NCI-H2029 treated with DMSO at 0.1 percent for 48 hours (cell line): ENCODE measurements around the gene ZC2HC1C.
A peak's percentile ranks its signal among the peaks of the same experiment; 100 is the strongest.

ENCODE experiments used
- DNase-seq: peaks from one replicate; lab custom pipeline; 2025; lab: John Stamatoyannopoulos, UW

ZC2HC1C gene

GRCh38 chr14:75069121-75069810 is at the start of gene ZC2HC1C:
Gene ZC2HC1C (plus strand): TSS chr14:75069641. CDS start chr14:75070574, 933 bp downstream.
- peak; percentile 46 for DNase-seq

GRCh38 chr14:75022655-75023054 is 46.8 kb upstream of the ZC2HC1C start:
- no peak for DNase-seq

GRCh38 chr14:75023108-75023507 is 46.3 kb upstream of the ZC2HC1C start:
- DNase-seq, result no peak

- no peak for DNase-seq
These were observed 44.4 kb upstream of the ZC2HC1C start for GRCh38 chr14:75025082-75025481.

GRCh38 chr14:75025876-75026275 is 43.6 kb upstream of the ZC2HC1C start:
- no peak for DNase-seq

GRCh38 chr14:75030147-75030546 is 39.3 kb upstream of the ZC2HC1C start:
- DNase-seq, result no peak

- DNase-seq, result no peak
These were observed 36.5 kb upstream of the ZC2HC1C start for GRCh38 chr14:75032939-75033338.

GRCh38 chr14:75040507-75040906 is 28.9 kb upstream of the ZC2HC1C start:
- DNase-seq, result no peak

- DNase-seq, result no peak
These were observed 28.5 kb upstream of the ZC2HC1C start for GRCh38 chr14:75040959-75041358.

GRCh38 chr14:75041613-75042012 is 27.8 kb upstream of the ZC2HC1C start:
- no peak for DNase-seq

GRCh38 chr14:75042035-75042434 is 27.4 kb upstream of the ZC2HC1C start:
- DNase-seq, result no peak

- no peak for DNase-seq
These were observed 25.1 kb upstream of the ZC2HC1C start for GRCh38 chr14:75044322-75044721.

GRCh38 chr14:75044752-75045151 is 24.7 kb upstream of the ZC2HC1C start:
- DNase-seq, result no peak

- no peak for DNase-seq
These were observed 23.2 kb upstream of the ZC2HC1C start for GRCh38 chr14:75046275-75046674.

- no peak for DNase-seq
These were observed 22.5 kb upstream of the ZC2HC1C start for GRCh38 chr14:75046899-75047298.

GRCh38 chr14:75047506-75047905 is 21.9 kb upstream of the ZC2HC1C start:
- DNase-seq, result no peak

GRCh38 chr14:75048101-75048500 is 21.3 kb upstream of the ZC2HC1C start:
- DNase-seq, result no peak

- DNase-seq, result no peak
These were observed 20.3 kb upstream of the ZC2HC1C start for GRCh38 chr14:75049136-75049535.

- no peak for DNase-seq
These were observed 19.7 kb upstream of the ZC2HC1C start for GRCh38 chr14:75049731-75050201.

- DNase-seq, result peak; percentile 21
These were observed 18.4 kb upstream of the ZC2HC1C start, which contains the start of gene MLH3 for GRCh38 chr14:75050852-75051555. Gene MLH3 (minus strand): TSS chr14:75051467. CDS start chr14:75049655, 1,812 bp downstream.

- DNase-seq, result no peak
These were observed 17.9 kb upstream of the ZC2HC1C start for GRCh38 chr14:75051556-75051899.

- DNase-seq, result no peak
These were observed 15.8 kb upstream of the ZC2HC1C start for GRCh38 chr14:75053396-75054291.
